ENCODE measurements around the gene CORO2B.

The CORO2B gene

DNA sequence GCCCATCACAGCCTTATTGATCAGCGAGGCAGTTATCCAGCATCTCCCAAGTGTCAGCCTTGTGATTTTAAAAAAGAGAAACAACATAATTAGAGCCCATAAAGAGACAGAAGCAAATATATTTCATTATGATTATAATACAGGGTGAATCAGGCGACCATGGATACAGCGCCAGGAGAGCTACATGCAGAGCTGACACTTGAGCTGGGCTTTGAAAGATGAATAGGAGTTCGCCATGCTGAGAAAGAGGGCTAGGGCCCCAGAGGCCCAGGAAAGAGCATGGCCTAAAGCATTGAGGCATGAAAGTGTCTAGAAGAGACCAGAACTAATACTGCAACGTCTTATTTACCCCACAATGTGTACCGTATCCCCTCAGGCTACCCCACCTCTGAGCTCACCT, 4.2 kb upstream of the CORO2B start:
- DNase-seq: no peak

DNA sequence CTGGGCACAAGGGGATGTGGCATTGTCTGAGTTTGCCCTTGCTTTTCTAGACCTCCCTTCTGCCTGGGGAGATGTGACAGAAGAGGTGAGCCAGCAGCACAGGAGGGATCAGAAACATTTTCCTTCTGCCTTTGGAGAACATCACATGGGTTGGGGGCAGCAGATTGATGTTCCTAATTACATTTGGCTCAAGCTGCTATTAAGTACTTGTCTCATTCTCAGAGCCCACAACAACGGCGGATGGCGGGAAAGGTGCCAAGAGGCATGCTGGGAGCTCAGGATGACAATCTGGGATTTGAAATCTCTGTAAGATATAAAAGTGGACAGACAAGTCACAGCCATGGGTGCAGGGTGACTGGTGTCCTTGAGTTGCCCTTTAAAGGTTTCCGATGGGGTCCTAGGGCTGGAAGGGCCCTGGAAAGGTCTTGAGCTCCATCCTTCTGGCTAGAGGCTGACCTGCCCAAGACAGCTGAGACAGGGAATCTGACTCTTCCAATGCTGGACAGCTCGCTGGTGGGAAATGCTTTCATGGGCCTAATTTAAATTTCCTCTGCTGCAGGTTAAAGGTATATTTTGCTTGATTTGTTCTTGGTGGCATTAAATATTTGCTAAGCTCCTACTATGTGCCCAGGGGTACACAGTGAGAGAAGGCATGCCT, 2.4 kb upstream of the CORO2B start:
- no peak for DNase-seq

DNA sequence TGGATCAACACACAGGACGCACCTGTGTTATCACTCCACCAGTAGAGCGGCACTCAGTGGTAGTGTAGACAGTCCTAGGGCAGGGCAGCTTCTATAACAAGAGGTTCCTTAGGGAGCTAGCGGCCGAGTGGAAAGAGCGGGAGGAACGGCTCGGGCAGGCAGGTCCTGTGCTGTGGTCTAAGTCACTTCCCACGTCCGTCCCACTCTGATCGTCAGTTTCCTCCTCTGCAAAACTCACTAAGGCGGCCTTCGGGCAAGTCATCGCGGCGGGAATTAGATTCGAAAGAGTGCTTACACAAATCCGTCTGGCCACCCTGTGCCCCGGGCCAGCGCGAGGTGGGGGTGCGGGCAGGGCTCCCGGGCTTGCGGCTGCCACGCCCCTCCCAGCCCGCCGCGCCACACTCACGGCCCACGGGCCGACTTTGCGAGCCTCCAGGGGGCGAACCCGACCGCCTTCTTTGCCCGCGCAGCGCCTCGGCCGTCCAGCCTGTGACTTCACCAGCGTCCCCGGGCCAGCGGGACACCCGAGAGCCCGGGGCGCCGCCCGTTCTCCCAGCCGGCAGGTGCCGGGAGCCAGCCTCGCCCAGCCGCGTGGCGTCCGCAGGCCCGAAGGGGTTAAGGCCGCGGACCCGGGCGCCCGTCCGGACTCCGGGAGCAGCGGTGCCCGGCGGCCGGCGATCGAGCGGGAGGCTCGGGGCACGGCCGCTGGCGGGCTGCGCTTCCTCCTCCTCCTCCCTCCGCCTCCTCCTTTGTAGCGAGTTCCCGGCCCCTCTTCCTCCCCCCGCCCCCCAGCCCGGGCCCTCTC, 416 bp upstream of the CORO2B start:
- DNase-seq: peak; percentile 10

DNA sequence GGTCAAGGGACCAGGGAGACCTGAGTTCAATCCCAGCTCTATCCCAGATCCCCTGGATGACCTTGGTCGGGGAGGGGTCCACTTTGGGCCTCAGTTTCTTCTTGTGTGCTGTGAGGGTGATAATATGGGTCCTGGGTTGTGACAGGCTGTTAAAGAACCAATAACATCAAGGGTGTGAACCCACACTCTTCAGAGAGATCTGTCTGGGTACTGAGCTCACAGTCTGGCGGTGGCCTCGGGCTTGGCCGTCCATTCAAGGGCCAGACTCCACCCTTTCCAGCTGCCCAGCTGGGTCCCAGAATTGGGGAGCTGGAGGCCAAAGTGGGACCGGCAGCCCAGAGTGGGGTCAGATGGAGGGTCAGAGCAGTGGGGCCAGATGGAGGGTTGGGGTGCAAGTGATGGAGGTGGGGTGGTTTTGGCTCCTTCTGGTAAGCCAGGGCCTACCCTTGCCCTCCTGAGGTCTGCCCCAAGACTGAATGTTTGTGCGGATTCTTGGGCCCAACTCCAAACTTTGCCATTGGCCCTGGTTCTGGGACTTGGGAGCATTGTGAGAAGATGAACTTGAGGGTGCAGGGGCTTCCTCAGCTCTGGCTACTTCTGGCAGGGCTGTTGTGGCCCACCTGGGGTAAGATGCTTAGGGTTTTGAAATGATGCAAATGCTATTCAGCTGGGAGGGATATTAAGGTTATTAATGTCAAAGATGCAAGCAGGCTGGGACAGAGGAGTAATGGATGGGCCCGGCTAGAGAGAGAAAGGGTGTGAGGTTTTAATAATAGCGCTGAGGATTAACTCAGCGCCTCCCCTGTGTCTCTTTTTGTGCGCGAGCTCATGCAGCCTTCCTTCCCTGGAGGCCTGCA, 1.5 kb downstream of the CORO2B start:
- no peak for DNase-seq

DNA sequence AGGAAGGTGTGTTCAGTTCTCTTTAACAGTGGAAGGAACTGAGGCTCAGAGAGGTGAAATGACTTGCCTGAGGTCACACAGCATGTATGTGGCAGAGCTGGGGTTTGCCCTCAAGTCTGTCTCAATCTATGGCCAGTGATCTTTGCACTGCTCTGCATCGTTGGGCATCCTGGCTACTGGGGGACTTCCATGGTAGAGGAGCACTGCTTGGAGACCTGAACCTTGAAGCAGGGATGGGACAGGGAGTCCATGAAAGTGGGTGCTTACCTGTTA, 2.0 kb downstream of the CORO2B start:
- no peak for DNase-seq

DNA sequence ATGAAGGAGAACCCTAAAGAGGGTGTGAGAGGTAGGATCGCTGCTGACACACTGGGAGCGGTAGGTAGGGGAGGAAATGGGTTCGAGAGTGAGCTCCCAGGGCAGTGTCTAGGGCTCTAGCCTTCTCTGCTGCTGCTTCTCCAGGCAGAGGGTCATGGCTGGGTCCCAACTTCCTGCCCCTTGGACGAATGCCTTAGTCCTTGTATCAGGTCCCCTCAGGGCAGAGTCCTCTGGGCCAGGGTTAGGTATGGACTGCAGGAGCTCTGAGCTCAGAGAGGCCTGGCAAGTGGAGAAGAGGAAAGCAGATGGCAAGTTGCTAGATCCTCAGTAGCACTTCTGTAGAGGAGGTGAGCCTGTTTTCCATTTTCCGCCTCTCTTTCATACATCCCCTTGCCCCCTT, 2.9 kb downstream of the CORO2B start:
- no peak for DNase-seq

DNA sequence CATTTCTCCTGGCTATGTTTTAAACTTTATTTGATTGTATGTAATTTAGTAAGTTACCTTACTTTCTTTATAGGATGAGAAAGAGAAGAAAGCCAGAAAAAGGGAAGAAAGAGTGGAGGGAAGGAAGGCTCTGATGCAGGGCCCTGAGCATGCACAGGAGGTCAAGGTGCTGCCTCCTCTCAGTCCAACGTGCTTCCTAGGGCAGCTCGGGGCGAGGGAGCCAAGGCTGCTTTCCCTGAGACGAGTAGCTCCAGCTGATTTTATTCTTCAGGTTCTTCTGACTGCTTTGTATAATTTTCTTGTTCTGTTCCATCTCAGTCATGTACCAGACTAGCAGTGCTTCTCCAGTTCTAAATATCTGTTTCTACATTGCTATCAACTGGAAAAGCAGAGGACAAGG, 3.4 kb downstream of the CORO2B start:
- DNase-seq: no peak

DNA sequence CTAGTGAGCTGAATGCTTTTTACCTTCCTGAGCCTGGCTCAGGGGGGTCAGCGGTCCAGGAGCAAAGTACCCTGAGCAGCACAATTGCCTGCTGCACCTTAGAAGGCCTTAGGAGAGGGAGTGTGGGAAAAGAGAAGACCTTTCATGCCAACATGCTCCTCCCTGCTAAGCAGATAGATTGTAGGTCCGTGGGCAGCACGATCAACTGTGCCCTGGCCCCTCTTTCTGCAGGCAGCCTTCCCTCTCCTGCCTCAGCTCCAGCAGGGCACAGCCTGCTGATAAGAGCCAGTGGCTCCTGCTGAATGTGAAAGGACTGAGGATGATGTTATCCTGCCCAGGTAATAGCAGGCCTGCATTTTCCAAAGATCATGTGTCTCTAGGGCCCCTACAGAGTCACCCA, 4.1 kb downstream of the CORO2B start:
- no peak for DNase-seq

DNA sequence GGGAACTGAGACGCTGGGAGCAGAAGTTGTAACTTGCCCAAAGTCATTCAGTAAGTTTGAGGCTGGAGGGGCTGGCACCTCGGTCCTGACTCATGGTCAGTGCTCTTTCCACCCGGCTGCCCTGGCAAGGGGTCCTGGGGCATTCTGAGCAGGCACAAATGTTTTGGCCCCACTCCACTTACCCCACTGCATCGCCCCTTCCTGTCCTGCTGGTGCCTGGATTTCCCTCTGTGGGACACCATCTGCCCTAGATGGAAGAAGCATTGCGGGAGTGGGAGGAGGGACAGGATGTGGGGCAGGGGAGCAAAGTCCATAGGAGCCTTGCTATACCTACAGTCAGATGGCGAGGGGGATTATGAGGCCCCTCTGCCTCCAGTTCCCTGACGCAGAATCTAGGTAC, 4.5 kb downstream of the CORO2B start:
- no peak for DNase-seq

DNA sequence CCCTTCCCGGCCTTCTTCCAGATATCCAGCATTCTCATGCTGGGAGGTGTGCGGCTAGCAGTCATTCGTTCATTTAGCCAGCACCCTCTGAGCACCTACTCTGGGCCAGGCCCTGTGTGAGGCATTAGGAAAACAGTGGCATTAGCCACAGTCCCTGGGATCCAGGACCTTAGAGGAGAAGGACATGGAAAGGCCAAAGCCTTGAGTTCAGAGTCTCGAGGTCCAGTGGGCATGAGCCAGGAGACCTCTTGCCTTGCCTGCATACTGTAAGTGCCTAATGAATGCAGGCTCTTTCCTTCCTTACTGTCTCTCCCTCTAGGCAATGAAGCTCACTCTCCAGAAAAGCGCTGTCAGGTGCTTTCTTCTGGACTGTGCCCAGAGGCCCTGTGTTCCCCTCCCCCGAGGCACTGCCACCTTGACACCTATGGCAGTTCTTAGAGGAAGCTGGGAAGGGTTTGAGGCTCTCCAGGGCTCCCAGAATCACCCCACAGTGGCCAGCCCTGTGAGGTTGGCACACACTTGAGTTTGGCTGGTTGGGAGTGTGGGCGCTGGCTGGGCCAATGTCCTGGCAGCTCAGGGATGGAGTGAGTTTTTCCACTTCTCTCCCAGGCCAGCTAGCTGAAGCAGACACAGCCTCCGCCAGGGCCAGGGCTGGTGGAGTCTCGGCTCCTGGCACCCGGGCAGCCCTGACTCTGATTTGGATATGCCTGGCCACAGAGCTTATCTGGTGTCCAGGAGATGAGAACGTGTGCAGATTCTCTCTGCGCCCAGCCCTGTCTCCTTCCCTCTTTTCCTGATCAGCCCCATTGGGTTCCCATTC, 5.4 kb downstream of the CORO2B start:
- no peak for DNase-seq

DNA sequence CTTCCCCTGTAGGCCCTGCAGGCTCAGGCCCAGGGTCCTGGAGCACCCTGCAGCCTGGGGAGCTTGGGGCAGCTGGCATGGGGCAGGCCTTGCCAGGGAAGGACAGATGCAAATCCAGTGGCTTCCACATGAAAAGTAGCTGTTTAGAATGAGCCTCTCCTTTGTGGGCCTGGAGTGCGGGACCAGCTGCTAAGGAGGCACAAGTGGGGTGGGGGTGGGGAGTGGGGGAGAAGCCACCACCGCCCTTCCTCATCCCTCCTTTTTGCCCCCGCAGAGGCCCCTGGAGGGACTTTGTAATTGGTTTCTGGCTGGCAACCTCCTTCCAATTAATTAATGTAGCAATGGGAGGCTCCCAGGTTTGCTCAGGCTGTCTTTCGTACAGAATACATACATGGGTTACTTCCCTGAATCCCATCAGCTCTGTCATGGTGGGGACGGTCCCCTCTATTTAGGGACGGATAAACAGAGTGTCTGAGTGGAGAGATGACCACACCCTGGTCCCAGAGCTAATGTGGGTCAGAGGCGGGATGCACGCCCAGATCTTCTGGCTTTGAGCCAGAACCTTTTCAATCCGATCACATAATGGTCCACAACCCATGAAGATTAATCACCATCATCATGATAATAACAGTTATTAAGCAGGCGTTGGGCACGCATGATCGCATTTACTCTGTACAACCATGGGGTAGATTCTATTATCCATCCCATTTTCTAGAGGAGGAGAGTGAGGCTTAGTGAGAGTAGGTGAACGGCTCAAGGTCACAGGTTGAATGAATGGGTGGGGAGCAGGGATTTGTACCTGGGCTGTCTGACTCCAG, 6.2 kb downstream of the CORO2B start:
- DNase-seq: no peak

DNA sequence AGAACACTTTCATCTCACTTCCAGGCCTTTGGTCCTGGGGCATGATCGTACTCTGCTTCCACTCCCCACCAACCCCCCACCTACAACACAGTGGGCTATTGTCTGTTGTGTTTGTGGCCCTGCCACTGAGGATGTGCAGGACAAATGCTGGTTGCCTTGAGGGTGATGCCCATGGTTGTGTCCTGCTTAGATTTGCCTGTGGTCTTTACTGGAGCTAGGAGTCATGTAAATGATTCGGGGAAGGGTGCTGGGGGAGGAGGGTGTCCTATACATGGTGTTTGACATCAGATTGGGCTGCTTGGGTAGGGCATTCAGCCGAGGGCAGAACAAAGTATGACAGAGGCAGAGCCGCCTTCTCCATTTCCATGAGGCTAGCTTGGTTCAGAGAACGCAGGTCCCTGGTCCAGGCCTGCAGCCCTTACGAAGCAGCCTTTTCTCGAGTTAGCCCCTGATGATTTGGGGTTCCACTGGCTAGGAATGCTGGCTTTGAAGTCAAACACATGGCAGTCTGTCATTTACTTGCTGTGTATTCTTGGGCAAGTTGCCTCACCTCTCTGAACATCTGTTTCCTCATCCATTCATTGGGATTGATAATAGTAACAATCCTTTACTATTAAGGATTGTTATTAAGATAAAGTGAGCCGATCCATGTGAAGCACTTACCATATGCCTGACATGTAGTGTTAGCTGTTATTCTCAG, 6.9 kb downstream of the CORO2B start:
- DNase-seq: no peak

DNA sequence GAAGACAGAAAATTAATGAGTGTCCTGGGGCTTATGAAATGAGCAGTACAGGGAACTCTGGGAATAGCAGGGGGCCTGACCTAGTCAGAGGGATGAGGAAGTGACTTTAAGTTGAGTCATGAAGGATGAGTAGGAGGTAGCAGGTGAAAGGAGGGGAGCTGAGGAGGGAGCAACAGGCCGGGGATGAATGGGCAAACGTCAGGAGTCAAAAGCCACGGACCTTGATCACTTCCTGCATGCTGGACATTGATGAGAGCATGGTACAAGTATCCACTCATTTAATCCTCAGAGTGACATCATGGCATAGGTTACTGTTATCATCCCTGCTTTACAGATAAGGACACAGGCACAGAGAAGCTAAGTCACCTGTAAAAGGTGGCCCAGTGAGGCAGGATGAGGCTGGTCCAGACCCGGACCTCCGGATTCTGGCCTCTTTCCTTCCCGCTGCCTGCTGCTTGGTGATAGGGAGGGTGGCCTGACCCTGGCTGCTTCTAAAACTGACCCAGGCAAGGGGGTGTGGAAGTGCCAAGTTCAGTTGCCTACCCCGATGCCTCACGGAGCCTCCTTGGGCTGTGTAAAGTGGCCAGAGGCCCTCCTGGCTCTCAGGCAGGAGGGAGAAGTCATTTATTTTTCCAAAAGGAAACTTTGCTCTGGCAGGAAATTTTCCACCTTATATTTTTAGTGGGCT, 7.6 kb downstream of the CORO2B start:
- no peak for DNase-seq

DNA sequence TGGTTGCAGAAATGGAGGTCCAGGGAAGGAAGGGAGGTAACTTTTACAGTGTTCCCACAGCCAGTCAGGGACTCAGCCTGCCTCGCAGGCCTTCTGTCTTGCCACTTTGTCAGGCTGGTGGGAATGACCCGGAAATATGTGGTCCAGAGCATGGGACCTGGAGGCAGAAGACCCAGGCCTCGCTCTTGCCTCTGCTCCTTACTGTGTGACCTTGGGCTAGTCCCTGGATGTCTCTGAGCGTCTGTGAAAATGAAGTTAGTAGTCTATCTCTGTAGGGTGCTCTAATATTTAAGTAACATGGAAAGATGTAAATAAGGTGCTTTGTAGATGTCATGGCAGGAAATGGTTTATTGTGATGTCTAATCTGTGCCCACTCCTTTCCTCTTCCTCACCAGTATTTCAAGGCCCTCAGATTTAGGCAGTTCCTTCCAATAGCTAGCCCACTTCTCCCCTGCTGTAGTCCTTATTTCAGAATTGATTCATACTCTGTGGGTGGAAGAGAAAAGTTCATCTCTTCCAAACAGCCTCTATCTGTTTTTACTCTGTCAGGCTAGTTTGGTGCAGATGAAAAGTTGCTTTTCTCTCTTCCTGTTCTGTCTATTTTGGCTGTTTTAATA, 9.1 kb downstream of the CORO2B start:
- no peak for DNase-seq

DNA sequence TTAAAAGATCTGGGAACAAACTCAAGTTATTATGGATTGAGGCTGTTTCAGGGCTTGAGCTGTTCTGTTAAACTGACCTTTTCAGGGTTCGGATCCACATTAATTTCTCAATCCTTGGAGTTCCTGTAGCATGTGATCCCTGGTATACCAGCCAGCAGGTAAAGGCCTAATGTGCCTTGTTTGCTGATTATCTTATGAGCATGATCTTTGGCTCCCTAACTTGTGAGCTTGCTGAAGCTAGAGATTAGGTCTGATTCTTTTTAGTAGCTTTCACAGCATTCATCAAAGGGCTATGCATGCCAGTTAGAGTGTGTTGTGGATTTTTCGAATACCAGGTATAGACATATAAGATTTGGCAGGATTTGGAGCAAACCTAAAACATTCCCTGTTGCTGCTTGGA, 10.3 kb downstream of the CORO2B start:
- DNase-seq: no peak

DNA sequence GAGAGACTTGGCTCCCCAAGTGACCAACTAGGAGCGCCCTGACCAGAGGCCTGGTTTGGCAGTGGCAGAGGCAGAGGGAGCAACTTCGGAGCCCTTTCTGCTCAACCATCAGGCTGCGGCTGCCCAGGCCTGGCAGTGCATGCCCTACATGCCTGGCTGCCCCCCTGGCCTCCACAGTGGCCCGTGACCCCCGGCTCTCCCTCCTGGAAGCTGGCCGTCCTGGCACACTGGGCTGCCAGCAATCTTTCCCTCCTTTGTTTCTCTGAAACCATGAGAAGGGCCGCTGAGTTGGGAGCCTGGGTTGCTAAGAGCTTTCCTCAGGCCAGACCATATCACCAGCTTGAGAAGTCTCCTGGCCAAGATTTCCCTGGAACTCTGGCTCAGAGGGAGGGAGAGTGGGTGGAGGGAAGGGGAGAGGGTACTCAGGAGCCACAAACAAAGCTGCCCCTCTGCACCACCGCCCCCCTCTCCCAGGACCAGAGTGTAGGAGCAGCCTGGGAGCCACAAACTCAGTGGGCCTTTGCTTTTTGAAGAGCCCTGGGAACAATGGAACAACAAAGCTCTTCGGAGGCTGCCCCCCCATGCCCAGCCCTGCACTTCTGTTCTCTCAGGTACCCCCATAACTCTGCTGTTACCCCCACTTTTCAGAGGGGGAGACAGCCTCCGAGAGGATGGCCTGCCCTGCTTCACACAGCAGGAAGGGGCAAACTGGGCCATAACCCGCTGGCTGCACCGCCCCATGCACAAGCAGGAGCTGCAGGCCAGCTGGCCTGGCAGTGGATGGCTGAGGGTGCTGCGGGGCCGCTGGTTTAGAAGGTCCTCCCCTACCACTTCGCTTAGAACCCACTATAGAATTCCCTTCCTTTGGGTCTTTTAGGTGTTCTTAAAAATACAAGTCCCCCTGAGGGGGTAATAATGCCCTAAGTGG, 11.3 kb downstream of the CORO2B start:
- DNase-seq: no peak

DNA sequence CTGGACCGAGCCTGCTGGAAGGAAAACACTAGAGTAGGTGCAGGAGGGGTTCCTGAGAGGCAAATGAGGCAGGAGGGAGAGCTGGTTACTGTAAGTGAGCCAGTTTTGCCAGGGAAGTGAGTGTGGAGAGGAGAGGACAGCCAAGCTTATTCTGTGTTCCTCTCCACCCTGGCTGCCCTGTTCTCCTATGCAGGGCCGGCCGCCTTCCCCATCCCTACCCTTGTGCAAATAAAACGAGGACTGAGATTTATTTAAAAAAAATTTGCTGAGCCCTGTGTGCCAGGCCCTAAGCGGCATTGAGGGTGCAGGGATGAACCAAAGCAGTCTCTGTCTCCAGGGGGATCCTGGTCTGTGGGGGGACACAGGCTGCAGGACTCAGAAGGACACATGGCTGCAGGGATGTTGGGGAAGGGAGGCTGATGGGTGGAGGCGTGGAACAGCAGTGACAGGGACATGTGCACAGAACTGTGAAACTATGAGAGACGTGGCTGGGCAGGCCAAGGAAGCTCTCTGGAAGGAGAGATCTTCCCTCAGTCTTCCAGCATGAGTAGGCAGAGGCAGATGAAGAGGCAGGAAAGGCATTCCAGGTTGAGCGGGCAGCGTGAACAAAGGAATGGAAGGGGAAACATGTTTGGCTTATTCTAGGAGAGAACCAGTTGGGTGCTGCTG, 12.1 kb downstream of the CORO2B start:
- no peak for DNase-seq

DNA sequence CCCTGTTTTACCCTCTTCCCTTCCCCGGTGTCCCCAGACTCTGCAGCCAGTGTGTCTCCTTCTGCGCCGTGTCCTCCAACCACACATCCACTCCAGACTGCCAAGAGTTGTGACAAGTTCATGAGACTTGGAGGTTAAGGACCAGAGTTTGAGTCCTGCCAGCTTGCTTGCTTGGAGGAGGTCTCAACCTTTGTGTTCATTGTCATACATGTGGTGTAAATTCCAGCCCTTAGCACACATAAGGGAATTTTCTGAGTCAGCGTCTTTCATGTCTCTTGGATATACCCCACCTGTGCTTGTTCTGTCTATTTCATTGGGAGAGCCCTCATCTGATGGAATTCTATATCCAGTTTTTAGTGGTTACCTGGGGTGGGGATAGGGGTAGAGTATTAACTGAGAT, 13.3 kb downstream of the CORO2B start:
- no peak for DNase-seq

DNA sequence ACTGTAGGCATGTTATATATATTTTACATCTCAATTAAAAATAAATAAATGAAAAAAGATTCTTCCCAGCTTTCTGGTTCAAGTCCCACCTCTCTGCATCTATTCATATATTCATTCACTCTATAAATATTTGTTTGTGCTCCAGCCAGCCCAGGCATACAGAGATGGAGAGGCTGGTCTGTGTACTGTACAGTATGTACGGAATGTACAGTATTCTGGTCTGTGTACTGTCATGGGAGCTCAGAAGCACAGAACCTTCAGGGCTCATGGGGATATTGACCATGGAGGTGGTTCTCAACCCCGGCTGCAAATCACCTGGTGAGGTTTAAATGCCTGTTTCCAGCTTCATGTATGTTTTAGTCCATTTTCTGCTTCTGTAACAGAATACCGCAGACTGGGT, 13.8 kb downstream of the CORO2B start:
- DNase-seq: no peak

Data from activated CD4-positive, alpha-beta T cell treated with anti-CD3 and anti-CD28 coated beads for 1 hour (primary cell).